HG02840 (cell line): Measurements from ENCODE around the gene IFI27.
A peak's percentile ranks its signal among the peaks of the same experiment; 100 is the strongest.

Experiments
- ATAC-seq: cut with Tn5 transposase; IDR thresholded peaks from one replicate; pipeline ENCODE4 v1.9.1; 2021; ENCODE audit warnings: mild to moderate bottlenecking, moderate library complexity, moderate number of reproducible peaks; ENCODE audit not compliant: unreplicated experiment, low FRiP score

IFI27 gene

GRCh38 chr14:94123868-94124267 lies 13.3 kb downstream of the IFI27 start:
- no peak for ATAC-seq

GRCh38 chr14:94124582-94125377 lies 14.2 kb downstream of the IFI27 start:
- no peak for ATAC-seq

GRCh38 chr14:94125659-94126418 lies 15.3 kb downstream of the IFI27 start:
- no peak for ATAC-seq

- no peak for ATAC-seq
Observed at GRCh38 chr14:94126419-94126677, 15.8 kb downstream of the IFI27 start.

GRCh38 chr14:94126800-94127199 lies 16.3 kb downstream of the IFI27 start:
- no peak for ATAC-seq

GRCh38 chr14:94127330-94127729 lies 16.8 kb downstream of the IFI27 start:
- ATAC-seq = no peak

GRCh38 chr14:94128216-94128839 lies 17.8 kb downstream of the IFI27 start:
- ATAC-seq = no peak

GRCh38 chr14:94129111-94129757 lies 18.7 kb downstream of the IFI27 start, which contains the start of gene IFI27L2:
TSS of gene IFI27L2 (minus strand) at chr14:94129604. CDS start at chr14:94129564, 40 bp downstream.
- ATAC-seq = peak; percentile 89

- no peak for ATAC-seq
Observed at GRCh38 chr14:94129758-94130414, 19.4 kb downstream of the IFI27 start.

- ATAC-seq = no peak
Observed at GRCh38 chr14:94132285-94132887, 21.9 kb downstream of the IFI27 start.

GRCh38 chr14:94135476-94135875 lies 24.9 kb downstream of the IFI27 start:
- no peak for ATAC-seq

- no peak for ATAC-seq
Observed at GRCh38 chr14:94136575-94137331, 26.2 kb downstream of the IFI27 start.

GRCh38 chr14:94138251-94138650 lies 27.7 kb downstream of the IFI27 start:
- ATAC-seq = no peak

GRCh38 chr14:94139006-94139405 lies 28.5 kb downstream of the IFI27 start:
- ATAC-seq = no peak

- no peak for ATAC-seq
Observed at GRCh38 chr14:94139421-94139820, 28.9 kb downstream of the IFI27 start.

GRCh38 chr14:94142247-94142646 lies 31.7 kb downstream of the IFI27 start:
- no peak for ATAC-seq

- ATAC-seq = no peak
Observed at GRCh38 chr14:94142836-94143235, 32.3 kb downstream of the IFI27 start.

- no peak for ATAC-seq
Observed at GRCh38 chr14:94143239-94143638, 32.7 kb downstream of the IFI27 start.

- no peak for ATAC-seq
Observed at GRCh38 chr14:94143711-94144110, 33.2 kb downstream of the IFI27 start.
